ENCODE results near the gene CHST15.

CHST15 gene

GRCh38 chr10:124092860-124093773, at the start of gene CHST15:
CHST15 (minus strand) TSS chr10:124093598; CDS start chr10:124046212, 47,386 bp downstream.
- no peak for DNase-seq (ENCODE audit: low read depth in 1 of 2, low spot score in 1 of 2)

- DNase-seq (ENCODE audit: low read depth in 1 of 2, low spot score in 1 of 2): no peak
Measured at GRCh38 chr10:124142960-124143359, 49.6 kb upstream of the CHST15 start.

GRCh38 chr10:124142006-124142739, 48.8 kb upstream of the CHST15 start:
- DNase-seq (ENCODE audit: low read depth in 1 of 2, low spot score in 1 of 2): no peak

- DNase-seq (ENCODE audit: low read depth in 1 of 2, low spot score in 1 of 2): no peak
Measured at GRCh38 chr10:124138883-124139348, 45.5 kb upstream of the CHST15 start.

- no peak for DNase-seq (ENCODE audit: low read depth in 1 of 2, low spot score in 1 of 2)
Measured at GRCh38 chr10:124138195-124138882, 44.9 kb upstream of the CHST15 start.

GRCh38 chr10:124134251-124134893, 41.0 kb upstream of the CHST15 start:
- DNase-seq (ENCODE audit: low read depth in 1 of 2, low spot score in 1 of 2): no peak

GRCh38 chr10:124132876-124133275, 39.5 kb upstream of the CHST15 start:
- no peak for DNase-seq (ENCODE audit: low read depth in 1 of 2, low spot score in 1 of 2)

GRCh38 chr10:124132306-124132705, 38.9 kb upstream of the CHST15 start:
- no peak for DNase-seq (ENCODE audit: low read depth in 1 of 2, low spot score in 1 of 2)

GRCh38 chr10:124131172-124131571, 37.8 kb upstream of the CHST15 start:
- no peak for DNase-seq (ENCODE audit: low read depth in 1 of 2, low spot score in 1 of 2)

- no peak for DNase-seq (ENCODE audit: low read depth in 1 of 2, low spot score in 1 of 2)
Measured at GRCh38 chr10:124130198-124130900, 37.0 kb upstream of the CHST15 start.

GRCh38 chr10:124129471-124129870, 36.1 kb upstream of the CHST15 start:
- DNase-seq (ENCODE audit: low read depth in 1 of 2, low spot score in 1 of 2): no peak

- no peak for DNase-seq (ENCODE audit: low read depth in 1 of 2, low spot score in 1 of 2)
Measured at GRCh38 chr10:124128811-124129145, 35.4 kb upstream of the CHST15 start.

GRCh38 chr10:124127965-124128810, 34.8 kb upstream of the CHST15 start:
- no peak for DNase-seq (ENCODE audit: low read depth in 1 of 2, low spot score in 1 of 2)

GRCh38 chr10:124127563-124127962, 34.2 kb upstream of the CHST15 start:
- DNase-seq (ENCODE audit: low read depth in 1 of 2, low spot score in 1 of 2): no peak

- no peak for DNase-seq (ENCODE audit: low read depth in 1 of 2, low spot score in 1 of 2)
Measured at GRCh38 chr10:124126983-124127385, 33.6 kb upstream of the CHST15 start.

- DNase-seq (ENCODE audit: low read depth in 1 of 2, low spot score in 1 of 2): no peak
Measured at GRCh38 chr10:124126145-124126982, 33.0 kb upstream of the CHST15 start.

- no peak for DNase-seq (ENCODE audit: low read depth in 1 of 2, low spot score in 1 of 2)
Measured at GRCh38 chr10:124125305-124126116, 32.1 kb upstream of the CHST15 start.

- no peak for DNase-seq (ENCODE audit: low read depth in 1 of 2, low spot score in 1 of 2)
Measured at GRCh38 chr10:124124769-124125161, 31.4 kb upstream of the CHST15 start.
